Islet of Langerhans (tissue), 1 donor: Measurements from ENCODE around the gene GRM3.

Source experiments
- FAIRE-seq: peaks from one replicate; lab custom pipeline; 2011; peaks lifted over from hg19 to GRCh38; lab: Jason Lieb, UNC

The GRM3 gene

GRCh38 chr7:86788948-86789347, 145.2 kb downstream of the GRM3 start:
- no peak for FAIRE-seq

GRCh38 chr7:86790383-86790782, 146.7 kb downstream of the GRM3 start:
- FAIRE-seq = no peak

GRCh38 chr7:86792260-86792659, 148.6 kb downstream of the GRM3 start:
- FAIRE-seq = no peak

- no peak for FAIRE-seq
Measured at GRCh38 chr7:86793136-86793535, 149.4 kb downstream of the GRM3 start.

- FAIRE-seq = peak; percentile 64
Measured at GRCh38 chr7:86814661-86815379, 171.1 kb downstream of the GRM3 start.

GRCh38 chr7:86815556-86815955, 171.8 kb downstream of the GRM3 start:
- FAIRE-seq = no peak

GRCh38 chr7:86818903-86819302, 175.2 kb downstream of the GRM3 start:
- FAIRE-seq = no peak

GRCh38 chr7:86823769-86824168, 180.1 kb downstream of the GRM3 start:
- no peak for FAIRE-seq

GRCh38 chr7:86825264-86825663, 181.6 kb downstream of the GRM3 start:
- FAIRE-seq = no peak

GRCh38 chr7:86826948-86827347, 183.2 kb downstream of the GRM3 start:
- FAIRE-seq = no peak

GRCh38 chr7:86833360-86833759, 189.7 kb downstream of the GRM3 start:
- peak; percentile 9 for FAIRE-seq

GRCh38 chr7:86837235-86837634, 193.5 kb downstream of the GRM3 start:
- FAIRE-seq = no peak

GRCh38 chr7:86844608-86845007, 200.9 kb downstream of the GRM3 start:
- no peak for FAIRE-seq

GRCh38 chr7:86846494-86847190, 202.9 kb downstream of the GRM3 start:
- peak; percentile 82 for FAIRE-seq

- no peak for FAIRE-seq
Measured at GRCh38 chr7:86848226-86848625, 204.5 kb downstream of the GRM3 start.

GRCh38 chr7:86851566-86851965, 207.9 kb downstream of the GRM3 start:
- FAIRE-seq = no peak

- FAIRE-seq = no peak
Measured at GRCh38 chr7:86863452-86863851, 219.7 kb downstream of the GRM3 start.

- FAIRE-seq = no peak
Measured at GRCh38 chr7:86867163-86867762, 223.6 kb downstream of the GRM3 start.

- no peak for FAIRE-seq
Measured at GRCh38 chr7:86876146-86876545, 232.4 kb downstream of the GRM3 start.

- FAIRE-seq = no peak
Measured at GRCh38 chr7:86884152-86884551, 240.4 kb downstream of the GRM3 start.

- no peak for FAIRE-seq
Measured at GRCh38 chr7:86889501-86889900, 245.8 kb downstream of the GRM3 start.

GRCh38 chr7:86898171-86898570, 254.5 kb downstream of the GRM3 start:
- no peak for FAIRE-seq

GRCh38 chr7:86900886-86901285, 257.2 kb downstream of the GRM3 start:
- FAIRE-seq = no peak
